ENCODE data around the gene MOBP. TPM values are rescaled to one million over a fixed set of nuclear protein-coding genes. Genes with fewer than 3 reads are reported as not detected.

MOBP gene
- total and polyA plus RNA-seq, 2 of the 8 experiments (the other 6 are each of a cell fraction or from before 2014, with no cell fraction given), result 0.06 to 0.50 TPM

DNA sequence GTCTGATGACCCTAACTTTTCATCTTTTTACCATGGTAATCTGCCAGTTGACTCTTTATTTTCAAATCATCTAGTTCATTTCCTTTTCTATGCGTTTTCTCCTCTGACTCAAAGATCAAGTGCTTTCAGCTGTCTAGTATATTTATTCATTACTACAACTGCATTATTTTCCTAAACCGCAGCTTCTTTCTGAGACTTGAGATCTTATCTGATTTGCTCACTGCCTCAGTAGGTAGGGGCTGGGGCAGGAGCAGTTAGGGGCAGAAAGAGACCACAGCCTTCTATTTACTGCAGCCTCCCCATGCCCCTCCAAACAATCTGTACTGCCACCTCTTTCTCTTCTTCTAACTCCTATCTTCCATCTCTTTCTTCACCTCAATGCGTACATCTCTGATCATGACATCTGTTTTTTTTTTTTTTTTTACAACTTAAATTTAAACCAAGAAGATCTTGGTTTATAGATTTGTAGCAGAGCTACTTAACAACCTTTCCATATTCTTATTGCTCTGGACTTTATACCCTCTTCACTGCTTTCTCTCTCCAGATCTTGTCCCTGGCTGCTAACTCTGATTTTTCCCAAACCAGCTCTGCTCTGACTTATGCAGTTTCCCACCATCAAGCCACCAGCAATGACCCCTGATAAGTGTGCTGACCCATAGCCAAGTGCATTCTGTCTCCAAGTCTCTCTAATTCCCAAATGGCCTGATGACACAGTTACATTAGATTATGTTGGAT is 52.2 kb downstream of the MOBP start:
- H3K9ac ChIP-seq (replicated peaks in 1 of 4; ENCODE audit: extremely low read depth in 1 of 4, low read depth in 3 of 4, low read length in 3 of 4), result no peak overlapping the region
- H3K23ac ChIP-seq (ENCODE audit: insufficient read length), result no peak overlapping the region
- no peaks in the 10 kb centered on the region for H4K20me1 ChIP-seq (replicated peaks in 1 of 2; ENCODE audit: control insufficient read depth in 1 of 2, insufficient read depth in 2 of 2, low read length in 2 of 2)
- WGBS, 2 experiments (ENCODE audit: extremely low coverage in 1 of 2, insufficient coverage in 1 of 2, insufficient read length in 1 of 2, insufficient replicate concordance in 2 of 2, low coverage in 1 of 2, low lambda C conversion rate in 2 of 2, missing lambda C conversion rate in 1 of 2), result 94% methylated on average over 3 of the region's 3 CpGs; no CpG with 5 or more reads in 1 of the 2 experiments
- peaks cover 0 to 3% (median 1%) of the 10 kb centered on the region in 4 experiments; a peak in 3 of 7 replicates for H3K4me1 ChIP-seq (replicated peaks in 1 of 4; ENCODE audit: control insufficient read depth in 3 of 4, insufficient read depth in 4 of 4, low read length in 3 of 4)
- H4K8ac ChIP-seq (ENCODE audit: extremely low read depth, insufficient read depth, low read length), result no peak overlapping the region
- no peak overlapping the region for H2BK120ac ChIP-seq (replicated peaks; ENCODE audit: low read depth, low read length)
- no peak for TF ChIP-seq KDM1A (IDR thresholded peaks at IDR 0.05; ENCODE audit: borderline replicate concordance, low read length)
- TF ChIP-seq BCL11A (IDR thresholded peaks at IDR 0.05; ENCODE audit: low read depth in 2 of 2, low read length in 2 of 2), result no peak
- no peak for TF ChIP-seq SAP30 (IDR thresholded peaks at IDR 0.05; ENCODE audit: insufficient read depth, insufficient replicate concordance, low read length)
- TF ChIP-seq SP1 (IDR thresholded peaks at IDR 0.05; ENCODE audit: low read depth, low read length), result no peak
- no peak for TF ChIP-seq RFX5 (IDR thresholded peaks at IDR 0.05; ENCODE audit: borderline replicate concordance, low read depth, low read length)
- no peak for TF ChIP-seq NANOG (IDR thresholded peaks at IDR 0.05; ENCODE audit: insufficient read depth, low read depth, low read length, poor library complexity, severe bottlenecking)
- TF ChIP-seq TEAD4 (IDR thresholded peaks at IDR 0.05; ENCODE audit: low read depth, low read length), result no peak
- no peak for TF ChIP-seq NRF1 (IDR thresholded peaks at IDR 0.05; ENCODE audit: low read depth, low read length)
- no peak for TF ChIP-seq RBBP5 (IDR thresholded peaks at IDR 0.05; ENCODE audit: borderline replicate concordance, low read depth, low read length)
- H3K18ac ChIP-seq (ENCODE audit: extremely low read depth, low read length), result no peak overlapping the region
- H3K79me2 ChIP-seq (ENCODE audit: control insufficient read depth in 1 of 2, insufficient read depth in 2 of 2, low read length in 2 of 2), result no peaks in the 10 kb centered on the region
- H2AFZ ChIP-seq (ENCODE audit: low read length), result no peak overlapping the region
- no peak overlapping the region for H2BK5ac ChIP-seq (ENCODE audit: low read depth, low read length)
- no peak overlapping the region for H3K4me2 ChIP-seq (ENCODE audit: insufficient read depth in 1 of 2, low read depth in 2 of 2, low read length in 2 of 2)
- DNase-seq (ENCODE audit: low read depth in 1 of 2, low spot score in 2 of 2) (no peak), FAIRE-seq (no peak)
- ChIA-PET POLR2A (ENCODE audit: partially characterized antibody) (interaction anchor here (0.7 to 0.9 kb wide), 2 partner anchors 12 to 111 kb away, joined by 3 read pairs; no protein-coding TSS in a partner anchor), CTCF (ENCODE audit: partially characterized antibody) (interaction anchor here (0.6 to 2.0 kb wide), 5 partner anchors 13 to 193 kb away, joined by 3 to 5 read pairs (median 3); no protein-coding TSS in a partner anchor)
- H3K27ac ChIP-seq (ENCODE audit: low read depth, low read length), result no peak overlapping the region
- no peaks in the 10 kb centered on the region for H3K23me2 ChIP-seq (ENCODE audit: low read depth, low read length)
- no peak overlapping the region for H3K14ac ChIP-seq (ENCODE audit: insufficient read length)
- no peak overlapping the region for H2BK20ac ChIP-seq (ENCODE audit: low read length)
- no peaks in the 10 kb centered on the region for H3K27me3 ChIP-seq (replicated peaks in 1 of 4; ENCODE audit: control insufficient read depth in 3 of 4, extremely low read depth in 1 of 4, insufficient read depth in 3 of 4, low read length in 3 of 4)
- H3K79me1 ChIP-seq (ENCODE audit: low read depth, low read length), result no peaks in the 10 kb centered on the region
- H2AK5ac ChIP-seq (ENCODE audit: low read depth, low read length), result no peak overlapping the region
- H3K4ac ChIP-seq (replicated peaks; ENCODE audit: insufficient read length, low read depth, low read length), result no peak overlapping the region
- no peak overlapping the region for H2BK15ac ChIP-seq (ENCODE audit: low read length)
- no peak overlapping the region for H3K4me3 ChIP-seq (ENCODE audit: extremely low read depth in 1 of 4, insufficient read depth in 2 of 4, low read depth in 3 of 4, low read length in 4 of 4)
- no peaks in the 10 kb centered on the region for H3K36me3 ChIP-seq (ENCODE audit: control insufficient read depth in 2 of 4, insufficient read depth in 4 of 4, low read length in 3 of 4)
- H4K5ac ChIP-seq (ENCODE audit: insufficient read length, low read depth, low read length), result no peak overlapping the region
- no peak overlapping the region for H4K91ac ChIP-seq (replicated peaks; ENCODE audit: insufficient read length, low read length)
- H3K9me3 ChIP-seq (ENCODE audit: insufficient read depth in 2 of 2, low read depth in 1 of 2, low read length in 1 of 2), result peaks cover 10 to 11% of the 10 kb centered on the region in 2 experiments; a peak in 3 of 4 replicates
- H3K56ac ChIP-seq (replicated peaks; ENCODE audit: insufficient read length, low read depth, low read length), result no peak overlapping the region
- H2BK12ac ChIP-seq (ENCODE audit: low read depth, low read length), result no peak overlapping the region

All from H1 (cell line).